Activated T-helper 1 cell treated with anti-CD3 and anti-CD28 coated beads, Interleukin-12 subunit alpha, Interleukin-12 subunit beta, Interleukin-2, Interleukin-4 antibody, amounts not matched to agents 30 ng/mL and 10 ng/mL and 1 ng/mL, durations not matched to agents 14 hours and 24 hours and 36 hours (primary cell): ENCODE data around the gene KLK13. TPM values are rescaled to one million over a fixed set of nuclear protein-coding genes. Genes with fewer than 3 reads are reported as not detected.

Source experiments
- DNase-seq: peaks from one replicate; pipeline ENCODE4 v3.0.0; 2021; ENCODE audit warnings: low spot score
- H3K27ac Mint-ChIP-seq: one replicate; pipeline ENCODE4 v1.8.0; 2021; ENCODE audit warnings: mild to moderate bottlenecking, mixed read lengths
- H3K27me3 Mint-ChIP-seq: one replicate; pipeline ENCODE4 v1.8.0; 2022; ENCODE audit warnings: mild to moderate bottlenecking, moderate library complexity, mixed read lengths; ENCODE audit not compliant: insufficient read depth
- H3K36me3 Mint-ChIP-seq: one replicate; pipeline ENCODE4 v1.8.0; 2021; ENCODE audit warnings: low read depth, mixed read lengths
- H3K4me1 Mint-ChIP-seq: one replicate; pipeline ENCODE4 v1.8.0; 2021; ENCODE audit warnings: low read depth, mixed read lengths
- H3K4me3 Mint-ChIP-seq: one replicate; pipeline ENCODE4 v1.8.0; 2021; ENCODE audit warnings: mild to moderate bottlenecking, moderate library complexity, mixed read lengths
- H3K9me3 Mint-ChIP-seq: one replicate; pipeline ENCODE4 v1.8.0; 2021; ENCODE audit warnings: mixed read lengths
- intact Hi-C: fragments of 100-400 bp; cut with micrococcal nuclease; formaldehyde crosslinking; loops from one replicate; pipeline ENCODE4 v1.15.1; 2024
- total RNA-seq: library from RNA; stranded (reverse); gene quantifications from 2 replicates; pipeline ENCODE4 v1.2.3, GENCODE V29; 2022

Gene KLK13
- total RNA-seq, 1 donor from 2014 or later: not detected

DNA sequence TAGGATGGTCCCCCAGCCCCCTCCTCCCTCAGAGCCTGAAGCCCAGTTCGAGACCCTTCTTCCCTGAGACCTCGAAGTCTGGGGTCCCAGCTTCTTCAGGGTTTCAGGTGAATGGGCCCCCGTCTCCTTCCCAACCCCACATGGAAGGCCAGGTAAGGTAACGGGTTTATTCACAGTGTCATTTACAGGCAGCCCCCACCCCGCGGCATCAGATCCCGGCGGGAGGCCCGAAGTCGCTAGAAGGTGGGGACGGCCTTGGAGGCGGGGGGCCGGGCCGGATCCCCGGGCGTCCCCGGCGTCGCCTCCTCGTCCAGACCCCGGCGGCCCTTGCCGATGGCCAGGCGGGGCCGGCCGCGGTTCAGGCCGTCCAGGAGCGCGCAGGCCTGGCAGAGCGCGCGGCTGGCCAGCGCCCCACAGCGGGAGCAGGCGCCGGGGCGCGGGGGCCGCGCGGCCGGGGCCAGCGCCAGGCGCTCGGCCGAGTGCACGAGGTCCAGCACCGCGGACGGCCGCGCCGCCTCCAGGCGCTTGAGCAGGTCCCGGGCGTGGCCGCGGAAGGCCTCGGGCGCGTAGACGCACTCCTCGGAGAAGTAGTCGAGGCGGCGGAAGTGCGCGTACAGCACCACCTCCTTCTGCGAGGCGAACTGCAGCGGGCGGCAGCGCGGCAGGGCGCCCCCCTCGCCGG, 33.6 kb upstream of the KLK13 start:
- peak; percentile 16 for DNase-seq
- peaks cover 19% of the 10 kb centered on the region for H3K4me1 Mint-ChIP-seq
- peaks cover 25% of the 10 kb centered on the region for H3K36me3 Mint-ChIP-seq
- no peak overlapping the region for H3K4me3 Mint-ChIP-seq
- no peak overlapping the region for H3K27ac Mint-ChIP-seq
- no peaks in the 10 kb centered on the region for H3K9me3 Mint-ChIP-seq
- no peaks in the 10 kb centered on the region for H3K27me3 Mint-ChIP-seq
- intact Hi-C loops: no loop called here

DNA sequence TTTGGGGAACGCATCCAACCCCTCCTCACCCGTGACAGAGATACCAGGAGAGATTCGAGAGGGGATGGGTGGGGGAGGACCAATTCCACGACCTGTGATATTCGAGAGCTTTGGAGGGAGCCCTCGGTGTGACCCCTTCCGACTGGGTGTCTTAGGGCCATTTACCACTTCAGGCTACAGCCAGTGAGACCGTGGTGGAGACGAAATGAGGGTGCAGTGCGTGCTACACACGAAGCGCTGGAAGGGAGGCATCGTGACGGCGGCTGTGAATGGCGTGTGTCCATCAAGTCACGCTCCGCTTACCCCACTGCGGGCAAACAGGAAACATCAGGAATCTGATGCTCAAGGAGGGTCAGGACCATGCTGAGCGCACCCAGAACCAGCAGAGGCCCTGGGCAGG, 32.9 kb upstream of the KLK13 start:
- intact Hi-C loops: loop anchor here (1.0 kb wide), 1 partner anchor 11 kb away; the partner anchor contains the start of gene CTU1
- no peak overlapping the region for H3K4me3 Mint-ChIP-seq
- H3K4me1 Mint-ChIP-seq: peaks cover 17% of the 10 kb centered on the region
- H3K9me3 Mint-ChIP-seq: no peaks in the 10 kb centered on the region
- DNase-seq: no peak
- no peak overlapping the region for H3K27ac Mint-ChIP-seq
- peaks cover 19% of the 10 kb centered on the region for H3K36me3 Mint-ChIP-seq
- no peaks in the 10 kb centered on the region for H3K27me3 Mint-ChIP-seq

GRCh38 chr19:51097166-51097738, 32.4 kb upstream of the KLK13 start:
- peak; percentile 27 for DNase-seq
- Mint-ChIP-seq H3K27me3 (no peaks in the 10 kb centered on the region), H3K9me3 (no peaks in the 10 kb centered on the region), H3K36me3 (peaks cover 16% of the 10 kb centered on the region), H3K27ac (peak overlapping the region; percentile 16), H3K4me1 (peaks cover 14% of the 10 kb centered on the region), H3K4me3 (no peak overlapping the region)
- intact Hi-C loops: loop anchor here (1.0 kb wide), 1 partner anchor 11 kb away; the partner anchor contains the start of gene CTU1

GRCh38 chr19:51096473-51097165, 31.7 kb upstream of the KLK13 start:
- intact Hi-C loops: loop anchor here (1.0 kb wide), 1 partner anchor 12 kb away; the partner anchor contains the start of gene CTU1
- H3K27me3 Mint-ChIP-seq: no peaks in the 10 kb centered on the region

DNA sequence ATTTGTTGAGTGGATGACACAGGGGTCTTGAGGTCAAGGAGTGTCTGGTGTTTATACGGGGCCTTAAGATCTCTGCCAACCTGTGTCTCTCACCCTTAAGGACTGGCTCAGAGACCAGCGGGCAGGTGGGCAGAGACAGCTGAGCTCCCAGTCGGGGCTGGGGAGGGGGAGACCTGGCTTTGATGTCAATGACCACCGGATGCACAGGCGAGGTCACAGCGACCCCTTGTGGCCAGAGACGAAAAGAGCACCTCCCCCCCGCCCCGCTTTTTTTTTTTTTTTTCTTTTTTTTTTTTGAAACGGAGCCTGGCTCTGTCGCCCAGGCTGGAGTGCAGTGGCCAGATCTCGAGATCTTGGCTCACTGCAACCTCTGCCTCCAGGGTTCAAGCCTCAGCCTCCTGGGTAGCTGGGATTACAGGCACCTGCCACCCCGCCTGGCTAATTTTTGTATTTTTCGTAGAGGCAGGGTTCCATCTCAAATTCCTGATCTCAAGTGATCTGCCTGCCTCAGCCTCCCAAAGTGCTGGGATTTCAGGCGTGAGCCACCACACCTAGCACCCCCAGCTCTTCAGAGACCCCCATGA, 29.9 kb upstream of the KLK13 start:
- Mint-ChIP-seq H3K36me3 (peaks cover 12% of the 10 kb centered on the region), H3K27ac (no peak overlapping the region), H3K27me3 (no peaks in the 10 kb centered on the region), H3K4me1 (peaks cover 12% of the 10 kb centered on the region), H3K4me3 (no peak overlapping the region), H3K9me3 (no peaks in the 10 kb centered on the region)
- intact Hi-C loops: loop anchor here (2.0 kb wide), 1 partner anchor 164 kb away; no protein-coding TSS in a partner anchor
- DNase-seq: no peak

More at GRCh38 chr19:51096473-51097165, 31.7 kb upstream of the KLK13 start:
- no peak for DNase-seq
- Mint-ChIP-seq H3K9me3 (no peaks in the 10 kb centered on the region), H3K27ac (no peak overlapping the region), H3K4me3 (no peak overlapping the region), H3K36me3 (peaks cover 15% of the 10 kb centered on the region), H3K4me1 (peaks cover 14% of the 10 kb centered on the region)

DNA sequence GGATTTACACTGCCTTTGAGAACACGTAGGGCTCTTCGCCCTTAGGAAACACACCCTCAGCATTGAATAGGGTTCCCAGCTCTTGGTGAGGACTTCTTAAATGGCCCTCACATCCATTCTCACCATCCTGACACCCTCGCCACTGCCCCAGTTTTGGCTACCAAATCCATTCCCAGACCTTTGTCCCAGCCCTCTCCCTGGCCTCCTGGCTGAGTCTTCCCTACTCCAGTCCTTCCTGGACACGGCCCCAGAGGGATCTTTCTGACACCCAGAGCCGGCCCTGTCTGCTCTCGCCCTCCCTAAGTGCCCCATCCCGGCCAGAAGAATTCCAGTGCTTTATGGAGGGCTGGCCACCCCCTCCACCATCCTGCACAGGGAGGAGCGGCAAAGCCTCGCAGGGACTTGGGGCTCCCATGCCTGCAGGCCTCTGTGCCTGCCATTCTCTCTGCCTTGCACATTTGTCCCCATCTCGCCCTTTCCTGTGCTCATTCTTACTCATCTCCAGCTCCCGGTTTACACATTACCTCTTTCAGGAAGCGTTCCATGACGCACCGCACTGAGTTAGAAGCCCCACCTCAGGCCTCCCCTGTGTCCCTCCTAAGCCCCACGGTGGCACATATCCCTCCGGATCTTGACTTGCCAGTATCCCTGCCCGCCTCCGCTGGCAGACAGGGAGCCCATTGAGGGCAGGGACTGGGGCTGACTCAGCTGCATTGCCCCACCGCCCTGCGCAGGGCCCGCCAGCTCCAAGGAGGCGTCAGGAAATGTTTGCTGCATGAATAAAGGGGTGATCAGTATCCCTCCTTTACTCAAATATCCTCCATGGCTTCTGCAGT, 28.8 kb upstream of the KLK13 start:
- Mint-ChIP-seq H3K4me3 (no peak overlapping the region), H3K27me3 (no peaks in the 10 kb centered on the region), H3K36me3 (peaks cover 7% of the 10 kb centered on the region), H3K9me3 (no peaks in the 10 kb centered on the region), H3K27ac (no peak overlapping the region), H3K4me1 (peaks cover 9% of the 10 kb centered on the region)
- DNase-seq: no peak
- intact Hi-C loops: loop anchor here (2.0 kb wide), 1 partner anchor 163 kb away; no protein-coding TSS in a partner anchor

DNA sequence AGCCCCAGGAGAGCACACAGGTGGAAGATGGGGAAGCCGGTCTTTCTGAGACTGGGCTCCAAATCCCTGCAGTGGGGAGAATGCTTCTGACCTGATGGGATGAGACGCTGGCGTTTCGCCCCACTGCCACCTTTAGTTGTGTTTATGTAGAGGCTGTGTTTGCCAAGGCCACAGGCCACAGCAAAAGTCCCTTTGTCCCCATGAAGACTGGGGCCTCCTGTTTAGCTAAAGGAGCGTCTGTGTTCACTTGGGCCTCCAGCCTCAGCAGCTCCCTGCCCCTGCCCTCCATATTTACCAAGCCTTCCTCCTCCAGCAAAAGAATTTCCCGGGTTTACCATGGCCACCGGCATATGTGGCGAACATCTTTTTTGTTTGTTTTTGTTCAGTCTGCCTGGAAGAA, 28.2 kb upstream of the KLK13 start:
- Mint-ChIP-seq H3K9me3 (no peaks in the 10 kb centered on the region), H3K4me1 (peaks cover 9% of the 10 kb centered on the region), H3K27me3 (no peaks in the 10 kb centered on the region), H3K27ac (no peak overlapping the region), H3K4me3 (no peak overlapping the region), H3K36me3 (peaks cover 7% of the 10 kb centered on the region)
- intact Hi-C loops: no loop called here
- DNase-seq: no peak

GRCh38 chr19:51091895-51092873, 27.3 kb upstream of the KLK13 start:
- Mint-ChIP-seq H3K9me3 (no peaks in the 10 kb centered on the region), H3K4me1 (peaks cover 7% of the 10 kb centered on the region), H3K36me3 (peaks cover 6% of the 10 kb centered on the region), H3K27ac (no peak overlapping the region), H3K27me3 (no peaks in the 10 kb centered on the region), H3K4me3 (no peak overlapping the region)
- DNase-seq: no peak
- intact Hi-C loops: no loop called here

- no peaks in the 10 kb centered on the region for H3K27me3 Mint-ChIP-seq
- no peak for DNase-seq
- H3K9me3 Mint-ChIP-seq: no peaks in the 10 kb centered on the region
- H3K4me1 Mint-ChIP-seq: no peaks in the 10 kb centered on the region
- intact Hi-C loops: no loop called here
- H3K27ac Mint-ChIP-seq: no peak overlapping the region
- H3K36me3 Mint-ChIP-seq: no peaks in the 10 kb centered on the region
- H3K4me3 Mint-ChIP-seq: no peak overlapping the region
Measured at GRCh38 chr19:51091126-51091525, 26.2 kb upstream of the KLK13 start.

GRCh38 chr19:51090471-51090870, 25.6 kb upstream of the KLK13 start:
- H3K4me1 Mint-ChIP-seq: no peaks in the 10 kb centered on the region
- no peak overlapping the region for H3K4me3 Mint-ChIP-seq
- no peaks in the 10 kb centered on the region for H3K27me3 Mint-ChIP-seq
- no peak for DNase-seq
- H3K36me3 Mint-ChIP-seq: no peaks in the 10 kb centered on the region
- no peak overlapping the region for H3K27ac Mint-ChIP-seq
- intact Hi-C loops: no loop called here
- no peaks in the 10 kb centered on the region for H3K9me3 Mint-ChIP-seq

DNA sequence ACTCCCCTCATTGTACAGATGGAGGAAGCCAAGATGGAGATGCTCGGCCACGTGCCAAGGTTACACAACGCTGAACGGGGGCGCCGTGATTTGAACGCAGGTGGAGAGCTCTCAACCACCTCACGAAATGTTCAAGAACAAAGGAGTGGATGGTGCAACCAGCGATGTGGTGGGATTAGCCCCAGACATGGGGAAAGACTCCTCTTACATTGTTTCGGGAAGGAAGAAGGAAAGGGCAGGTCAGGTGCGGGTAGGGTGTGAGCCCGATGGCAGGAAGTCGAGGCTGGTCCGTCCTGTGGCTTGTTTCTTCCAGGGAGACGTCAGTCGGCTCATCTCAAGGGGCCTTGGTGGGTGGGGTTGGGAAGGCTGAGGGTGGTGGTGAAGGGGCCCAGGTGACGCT, 24.9 kb upstream of the KLK13 start:
- H3K4me3 Mint-ChIP-seq: no peak overlapping the region
- no peaks in the 10 kb centered on the region for H3K9me3 Mint-ChIP-seq
- no peaks in the 10 kb centered on the region for H3K4me1 Mint-ChIP-seq
- H3K36me3 Mint-ChIP-seq: no peaks in the 10 kb centered on the region
- intact Hi-C loops: no loop called here
- H3K27ac Mint-ChIP-seq: no peak overlapping the region
- DNase-seq: no peak
- H3K27me3 Mint-ChIP-seq: no peaks in the 10 kb centered on the region
